GM11168 (cell line): ENCODE results near the gene PPP1R8.
"Not testable (repeated sequence)": the region's sequence is repeated elsewhere in the genome, so short reads cannot be mapped to it uniquely, and the experiment has no call there.

ENCODE experiments used
- in situ Hi-C: fragments of 300-500 bp; cut with MboI; formaldehyde crosslinking; loops from one replicate; pipeline ENCODE4 v1.12.0; 2022; ENCODE audit warnings: low sequenced_read_pairs; ENCODE audit not compliant: unreplicated experiment

PPP1R8 gene

GRCh38 chr1:27830621-27831440 lies at the start of gene PPP1R8:
TSS of gene PPP1R8 (plus strand) at chr1:27830782. CDS start at chr1:27830836, 54 bp downstream.
- in situ Hi-C loops: no loop called here

- in situ Hi-C loops: no loop called here
Observed at GRCh38 chr1:27782950-27783349, 47.6 kb upstream of the PPP1R8 start.

GRCh38 chr1:27784700-27785099 lies 45.9 kb upstream of the PPP1R8 start:
- in situ Hi-C loops: no loop called here

- in situ Hi-C loops: no loop called here
Observed at GRCh38 chr1:27785781-27786455, 44.7 kb upstream of the PPP1R8 start.

GRCh38 chr1:27787895-27788294 lies 42.7 kb upstream of the PPP1R8 start:
- in situ Hi-C loops: no loop called here

- in situ Hi-C loops: no loop called here
Observed at GRCh38 chr1:27789540-27790041, 41.0 kb upstream of the PPP1R8 start.

- in situ Hi-C loops: not testable (repeated sequence)
Observed at GRCh38 chr1:27790270-27790669, 40.3 kb upstream of the PPP1R8 start.

- in situ Hi-C loops: no loop called here
Observed at GRCh38 chr1:27795601-27796000, 35.0 kb upstream of the PPP1R8 start.

- in situ Hi-C loops: no loop called here
Observed at GRCh38 chr1:27804791-27805190, 25.8 kb upstream of the PPP1R8 start.

- in situ Hi-C loops: no loop called here
Observed at GRCh38 chr1:27806758-27807157, 23.8 kb upstream of the PPP1R8 start.

GRCh38 chr1:27807385-27807784 lies 23.2 kb upstream of the PPP1R8 start:
- in situ Hi-C loops: no loop called here

GRCh38 chr1:27808131-27808530 lies 22.5 kb upstream of the PPP1R8 start:
- in situ Hi-C loops: not testable (repeated sequence)

- in situ Hi-C loops: no loop called here
Observed at GRCh38 chr1:27809883-27810282, 20.7 kb upstream of the PPP1R8 start.

GRCh38 chr1:27811741-27812500 lies 18.7 kb upstream of the PPP1R8 start:
- in situ Hi-C loops: no loop called here

GRCh38 chr1:27816921-27817630 lies 13.5 kb upstream of the PPP1R8 start:
- in situ Hi-C loops: no loop called here

- in situ Hi-C loops: no loop called here
Observed at GRCh38 chr1:27821761-27822315, 8.7 kb upstream of the PPP1R8 start.

- in situ Hi-C loops: no loop called here
Observed at GRCh38 chr1:27823784-27824183, 6.8 kb upstream of the PPP1R8 start.

- in situ Hi-C loops: no loop called here
Observed at GRCh38 chr1:27824411-27824810, 6.2 kb upstream of the PPP1R8 start.

- in situ Hi-C loops: not testable (repeated sequence)
Observed at GRCh38 chr1:27829339-27829960, 1.1 kb upstream of the PPP1R8 start.
